GM19397 (cell line): ENCODE measurements around the gene CECR2.
"Not testable (repeated sequence)": the region's sequence is repeated elsewhere in the genome, so short reads cannot be mapped to it uniquely, and the experiment has no call there.

ENCODE experiments used
- ATAC-seq: cut with Tn5 transposase; IDR thresholded peaks from one replicate; pipeline ENCODE4 v1.9.1; 2021; ENCODE audit warnings: mild to moderate bottlenecking, moderate library complexity; ENCODE audit not compliant: unreplicated experiment

Gene CECR2

GRCh38 chr22:17400305-17400704 is 31.0 kb downstream of the CECR2 start:
- ATAC-seq, result no peak

- no peak for ATAC-seq
Observed at GRCh38 chr22:17401728-17402127, 32.5 kb downstream of the CECR2 start.

GRCh38 chr22:17402293-17402692 is 33.0 kb downstream of the CECR2 start:
- no peak for ATAC-seq

GRCh38 chr22:17403906-17404305 is 34.6 kb downstream of the CECR2 start:
- ATAC-seq, result no peak

- ATAC-seq, result no peak
Observed at GRCh38 chr22:17407643-17408042, 38.4 kb downstream of the CECR2 start.

- no peak for ATAC-seq
Observed at GRCh38 chr22:17410576-17410975, 41.3 kb downstream of the CECR2 start.

- ATAC-seq, result no peak
Observed at GRCh38 chr22:17411213-17411612, 42.0 kb downstream of the CECR2 start.

- ATAC-seq, result no peak
Observed at GRCh38 chr22:17412232-17412631, 43.0 kb downstream of the CECR2 start.

- ATAC-seq, result no peak
Observed at GRCh38 chr22:17418890-17419324, 49.6 kb downstream of the CECR2 start.

GRCh38 chr22:17419348-17419747 is 50.1 kb downstream of the CECR2 start:
- ATAC-seq, result no peak

GRCh38 chr22:17422736-17423343 is 53.6 kb downstream of the CECR2 start:
- ATAC-seq, result no peak

- ATAC-seq, result no peak
Observed at GRCh38 chr22:17423616-17424015, 54.4 kb downstream of the CECR2 start.

- ATAC-seq, result not testable (repeated sequence)
Observed at GRCh38 chr22:17427528-17427927, 58.3 kb downstream of the CECR2 start.

- no peak for ATAC-seq
Observed at GRCh38 chr22:17429516-17429915, 60.3 kb downstream of the CECR2 start.

GRCh38 chr22:17430412-17430811 is 61.2 kb downstream of the CECR2 start:
- no peak for ATAC-seq

- ATAC-seq, result no peak
Observed at GRCh38 chr22:17431179-17431578, 61.9 kb downstream of the CECR2 start.

GRCh38 chr22:17434856-17435255 is 65.6 kb downstream of the CECR2 start:
- no peak for ATAC-seq

- no peak for ATAC-seq
Observed at GRCh38 chr22:17435375-17435774, 66.1 kb downstream of the CECR2 start.

GRCh38 chr22:17436382-17436980 is 67.2 kb downstream of the CECR2 start:
- ATAC-seq, result no peak

GRCh38 chr22:17436981-17437412 is 67.7 kb downstream of the CECR2 start:
- ATAC-seq, result no peak

- ATAC-seq, result no peak
Observed at GRCh38 chr22:17438026-17438425, 68.8 kb downstream of the CECR2 start.

- no peak for ATAC-seq
Observed at GRCh38 chr22:17441326-17441725, 72.1 kb downstream of the CECR2 start.
